Neural progenitor cell (in vitro differentiated cells): ENCODE results near the gene MTRR.

Experiments
- EZH2 ChIP-seq: fragments of 200-600 bp; sonication (generic); IDR thresholded peaks from 2 replicates; pipeline ENCODE4 v1.6.1; 2017; ENCODE audit warnings: antibody characterized with exemption, mild to moderate bottlenecking, moderate library complexity
- TF ChIP-seq, protein P1 (sequence below): fragments of 200-600 bp; sonication (generic); IDR thresholded peaks from 2 replicates; pipeline ENCODE4 v1.5.1; 2017; ENCODE audit warnings: antibody characterized with exemption, mild to moderate bottlenecking

- TF ChIP-seq, protein P1, sequence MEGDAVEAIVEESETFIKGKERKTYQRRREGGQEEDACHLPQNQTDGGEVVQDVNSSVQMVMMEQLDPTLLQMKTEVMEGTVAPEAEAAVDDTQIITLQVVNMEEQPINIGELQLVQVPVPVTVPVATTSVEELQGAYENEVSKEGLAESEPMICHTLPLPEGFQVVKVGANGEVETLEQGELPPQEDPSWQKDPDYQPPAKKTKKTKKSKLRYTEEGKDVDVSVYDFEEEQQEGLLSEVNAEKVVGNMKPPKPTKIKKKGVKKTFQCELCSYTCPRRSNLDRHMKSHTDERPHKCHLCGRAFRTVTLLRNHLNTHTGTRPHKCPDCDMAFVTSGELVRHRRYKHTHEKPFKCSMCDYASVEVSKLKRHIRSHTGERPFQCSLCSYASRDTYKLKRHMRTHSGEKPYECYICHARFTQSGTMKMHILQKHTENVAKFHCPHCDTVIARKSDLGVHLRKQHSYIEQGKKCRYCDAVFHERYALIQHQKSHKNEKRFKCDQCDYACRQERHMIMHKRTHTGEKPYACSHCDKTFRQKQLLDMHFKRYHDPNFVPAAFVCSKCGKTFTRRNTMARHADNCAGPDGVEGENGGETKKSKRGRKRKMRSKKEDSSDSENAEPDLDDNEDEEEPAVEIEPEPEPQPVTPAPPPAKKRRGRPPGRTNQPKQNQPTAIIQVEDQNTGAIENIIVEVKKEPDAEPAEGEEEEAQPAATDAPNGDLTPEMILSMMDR, result no peak
- TF ChIP-seq EZH2, result no peak
Observed at GRCh38 chr5:7866196-7866595, 2.8 kb upstream of the MTRR start.
